22Rv1 (cell line): ENCODE data around the gene FCHO2.

ENCODE experiments used
- CTCF ChIP-seq: fragments of 450-650 bp; IDR thresholded peaks from 2 replicates; pipeline ENCODE4 v1.5.1; 2017; ENCODE audit warnings: mild to moderate bottlenecking
- ZFX ChIP-seq: fragments of 450-650 bp; IDR thresholded peaks from 2 replicates; pipeline ENCODE4 v1.6.1; 2017; ENCODE audit warnings: antibody characterized with exemption, borderline replicate concordance

- TF ChIP-seq CTCF (no peak), ZFX (no peak)
These were observed 182.0 kb downstream of the FCHO2 start for GRCh38 chr5:73137563-73138530.
